ENCODE measurements around the gene SPDEF.

- TF ChIP-seq CTCF (IDR thresholded peaks at IDR 0.05; ENCODE audit: low read length) (no peak), EZH2 (IDR thresholded peaks at IDR 0.05; ENCODE audit: borderline replicate concordance, low read length) (no peak)
Measured at GRCh38 chr6:34518669-34519365, 37.3 kb downstream of the SPDEF start.
